Non-pigmented ciliary epithelial cell (primary cell): ENCODE results near the gene RAD9B.

Experiments
- DNase-seq: peaks from one replicate; pipeline ENCODE4 v3.0.0-alpha.2; 2010; ENCODE audit warnings: low read depth

RAD9B gene

GRCh38 chr12:110528277-110528839 lies 26.2 kb downstream of the RAD9B start:
- DNase-seq = no peak

GRCh38 chr12:110530511-110530910 lies 28.4 kb downstream of the RAD9B start:
- no peak for DNase-seq

- DNase-seq = no peak
Measured at GRCh38 chr12:110531741-110532333, 29.7 kb downstream of the RAD9B start.

GRCh38 chr12:110532644-110533043 lies 30.5 kb downstream of the RAD9B start:
- DNase-seq = no peak

- DNase-seq = no peak
Measured at GRCh38 chr12:110533607-110534006, 31.5 kb downstream of the RAD9B start.

- DNase-seq = no peak
Measured at GRCh38 chr12:110534811-110535210, 32.7 kb downstream of the RAD9B start.

- no peak for DNase-seq
Measured at GRCh38 chr12:110536834-110537604, 34.9 kb downstream of the RAD9B start.

- DNase-seq = no peak
Measured at GRCh38 chr12:110537605-110538409, 35.7 kb downstream of the RAD9B start.

GRCh38 chr12:110538869-110539622 lies 36.9 kb downstream of the RAD9B start:
- no peak for DNase-seq

GRCh38 chr12:110540048-110540447 lies 37.9 kb downstream of the RAD9B start:
- no peak for DNase-seq

- DNase-seq = peak; percentile 76
Measured at GRCh38 chr12:110543252-110543959, 41.3 kb downstream of the RAD9B start.

- no peak for DNase-seq
Measured at GRCh38 chr12:110543965-110544364, 41.8 kb downstream of the RAD9B start.

GRCh38 chr12:110545259-110545658 lies 43.1 kb downstream of the RAD9B start:
- DNase-seq = peak; percentile 84

- DNase-seq = no peak
Measured at GRCh38 chr12:110545812-110546211, 43.7 kb downstream of the RAD9B start.

- DNase-seq = peak; percentile 81
Measured at GRCh38 chr12:110546339-110546738, 44.2 kb downstream of the RAD9B start.

- DNase-seq = no peak
Measured at GRCh38 chr12:110547090-110547489, 45.0 kb downstream of the RAD9B start.

GRCh38 chr12:110548678-110549077 lies 46.5 kb downstream of the RAD9B start:
- no peak for DNase-seq

GRCh38 chr12:110549716-110550115 lies 47.6 kb downstream of the RAD9B start:
- DNase-seq = no peak

GRCh38 chr12:110550981-110551380 lies 48.9 kb downstream of the RAD9B start:
- no peak for DNase-seq
